Measurements from ENCODE around the gene HAND2.

DNA sequence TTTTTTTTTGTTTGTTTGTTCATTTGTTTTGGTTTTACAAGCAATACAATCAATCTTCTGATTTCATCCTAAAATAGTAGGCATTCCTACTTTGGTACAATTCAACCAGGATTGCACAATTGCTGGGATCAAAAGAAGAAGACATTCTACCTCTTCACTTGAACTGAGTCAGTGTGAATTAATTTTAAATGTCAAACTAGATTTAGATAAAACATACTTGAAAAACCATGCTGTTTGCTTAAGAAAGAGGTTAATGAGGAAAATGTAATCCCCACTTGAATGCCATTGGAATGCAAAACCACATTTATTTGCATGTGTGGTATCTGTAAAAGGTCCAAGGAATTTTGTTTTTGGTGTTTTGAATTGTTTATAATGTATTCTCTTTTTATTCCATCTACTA lies 40.5 kb downstream of the HAND2 start:
- TF ChIP-seq, protein P1, sequence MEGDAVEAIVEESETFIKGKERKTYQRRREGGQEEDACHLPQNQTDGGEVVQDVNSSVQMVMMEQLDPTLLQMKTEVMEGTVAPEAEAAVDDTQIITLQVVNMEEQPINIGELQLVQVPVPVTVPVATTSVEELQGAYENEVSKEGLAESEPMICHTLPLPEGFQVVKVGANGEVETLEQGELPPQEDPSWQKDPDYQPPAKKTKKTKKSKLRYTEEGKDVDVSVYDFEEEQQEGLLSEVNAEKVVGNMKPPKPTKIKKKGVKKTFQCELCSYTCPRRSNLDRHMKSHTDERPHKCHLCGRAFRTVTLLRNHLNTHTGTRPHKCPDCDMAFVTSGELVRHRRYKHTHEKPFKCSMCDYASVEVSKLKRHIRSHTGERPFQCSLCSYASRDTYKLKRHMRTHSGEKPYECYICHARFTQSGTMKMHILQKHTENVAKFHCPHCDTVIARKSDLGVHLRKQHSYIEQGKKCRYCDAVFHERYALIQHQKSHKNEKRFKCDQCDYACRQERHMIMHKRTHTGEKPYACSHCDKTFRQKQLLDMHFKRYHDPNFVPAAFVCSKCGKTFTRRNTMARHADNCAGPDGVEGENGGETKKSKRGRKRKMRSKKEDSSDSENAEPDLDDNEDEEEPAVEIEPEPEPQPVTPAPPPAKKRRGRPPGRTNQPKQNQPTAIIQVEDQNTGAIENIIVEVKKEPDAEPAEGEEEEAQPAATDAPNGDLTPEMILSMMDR (IDR thresholded peaks at IDR 0.05; ENCODE audit: insufficient read depth, low read length, poor library complexity, severe bottlenecking): no peak
- TF ChIP-seq EZH2phosphoT487 (conservative IDR thresholded peaks at IDR 0.05; ENCODE audit: low read length): no peak

All from SU-DHL-6 (cell line).